Left lobe of liver (tissue), 2 donors: Measurements from ENCODE around the gene IDH2. TPM values are rescaled to one million over a fixed set of nuclear protein-coding genes. Genes with fewer than 3 reads are reported as not detected.
A peak's percentile ranks its signal among the peaks of the same experiment; 100 is the strongest.
"Not testable (repeated sequence)": the region's sequence is repeated elsewhere in the genome, so short reads cannot be mapped to it uniquely, and the experiment has no call there.

Experiments used
- ATAC-seq: fragments of 200-7000 bp; cut with Tn5 transposase; one replicate; pipeline ENCODE4 v1.9.1; 2020; ENCODE audit warnings: mild to moderate bottlenecking, moderate library complexity
- DNase-seq: peaks from one replicate; pipeline ENCODE4 v3.0.0-alpha.2; 2020; ENCODE audit warnings: low spot score
- total RNA-seq: library from RNA; stranded (reverse); gene quantifications from one replicate; pipeline ENCODE4 v1.2.1, GENCODE V29; 2021
- donor health status: DM: no; HTN: no; CAD: no; lungs with moderate emphysema.
- donor health status: DM: no; HTN: yes; CAD: no.

Gene IDH2
- total RNA-seq: 292 TPM

DNA sequence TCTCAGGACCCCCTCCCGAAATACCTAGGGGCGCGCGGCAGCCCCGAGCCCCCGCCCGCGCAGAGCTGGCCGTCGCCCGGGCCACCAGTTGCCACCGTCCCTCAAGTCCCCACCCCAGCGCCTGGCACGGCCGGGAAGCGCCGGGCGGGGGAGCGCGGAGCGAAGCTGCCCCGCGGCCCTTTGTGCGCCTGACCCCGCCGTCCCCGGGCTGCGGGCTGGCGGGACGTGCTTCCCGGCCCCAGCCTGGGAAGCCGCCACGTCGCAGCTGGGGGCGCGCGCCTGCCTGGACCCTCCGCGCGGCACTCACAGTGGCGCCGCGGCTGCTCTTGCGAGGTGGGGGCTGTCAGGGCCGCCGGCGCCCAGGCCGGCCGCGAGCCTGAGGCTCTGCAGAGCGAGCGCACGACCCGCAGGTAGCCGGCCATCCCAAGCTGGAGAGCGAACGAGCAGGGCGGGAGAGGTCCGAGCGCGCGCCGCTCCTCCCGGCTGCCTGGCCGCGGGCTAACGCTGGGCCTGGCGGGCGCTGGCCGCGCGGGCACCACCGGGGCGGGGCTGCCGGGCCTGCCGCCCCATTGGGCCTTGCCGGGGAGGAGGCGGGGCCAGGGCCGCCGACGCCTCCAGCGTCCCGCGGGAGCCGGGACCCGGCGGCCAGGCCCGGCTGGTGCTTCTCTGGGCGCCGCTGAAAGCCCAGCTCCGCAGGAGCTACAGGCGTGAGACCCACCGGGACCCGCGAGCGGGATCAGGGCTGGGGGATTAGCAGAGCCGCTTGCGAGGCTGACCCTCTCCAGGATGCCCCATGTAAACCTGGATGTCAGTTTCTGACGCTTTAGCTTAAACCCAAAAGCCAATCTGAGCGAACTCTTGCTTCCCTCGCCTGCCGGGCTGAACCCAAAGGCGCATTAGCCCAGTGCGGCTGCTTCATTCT is at the start of gene IDH2:
Gene IDH2, minus strand, starts transcription at position 500 of the 922 bp plus-strand sequence. Its CDS starts 78 bp downstream, at position 422.
- ATAC-seq (peak; percentile 81), DNase-seq (peak; percentile 89)

DNA sequence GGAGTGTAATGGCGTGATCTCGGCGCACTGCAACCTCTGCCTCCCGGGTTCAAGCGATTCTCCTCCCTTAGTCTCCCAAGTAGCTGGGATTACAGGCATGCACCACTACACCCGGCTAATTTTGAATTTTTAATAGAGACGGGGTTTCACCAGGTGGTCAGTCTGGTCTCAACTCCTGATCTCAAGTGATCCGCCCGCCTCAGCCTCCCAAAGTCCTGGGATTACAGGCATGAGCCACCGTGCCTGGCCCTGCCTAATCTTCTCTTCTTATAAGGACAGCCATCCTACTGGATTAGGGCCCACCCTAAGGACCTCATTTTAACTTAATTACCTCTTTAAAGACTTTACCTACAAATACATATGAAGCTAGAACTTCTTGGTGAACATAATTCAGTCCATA is 48.3 kb upstream of the IDH2 start:
- DNase-seq, ATAC-seq: not testable (repeated sequence)

- DNase-seq: no peak
- peak; percentile 5 for ATAC-seq
Observed at GRCh38 chr15:90149609-90150340, 47.5 kb upstream of the IDH2 start.

DNA sequence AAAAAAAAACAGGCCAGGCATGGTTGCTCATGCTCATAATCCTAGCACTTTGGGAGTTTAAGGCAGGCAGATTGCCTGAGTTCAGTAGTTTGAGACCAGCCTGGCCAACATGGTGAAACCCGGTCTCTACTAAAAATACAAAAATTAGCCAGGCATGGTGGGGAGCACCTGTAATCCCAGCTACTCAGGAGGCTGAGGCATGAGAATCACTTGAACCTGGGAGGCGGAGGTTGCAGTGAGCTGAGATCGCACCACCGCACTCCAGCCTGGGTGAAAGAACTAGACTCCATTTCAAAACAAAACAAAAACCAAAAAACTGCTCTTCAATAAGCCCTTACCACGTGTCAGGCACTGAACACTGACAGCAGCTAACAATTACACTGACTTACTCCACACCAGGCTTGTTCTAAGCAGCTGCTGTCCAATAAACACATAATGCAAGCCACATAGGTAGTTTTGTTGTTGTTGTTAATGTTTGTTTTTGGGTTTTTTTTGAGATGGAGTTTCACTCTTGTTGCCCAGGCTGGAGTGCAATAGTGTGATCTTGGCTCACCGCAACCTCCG is 44.0 kb upstream of the IDH2 start:
- not testable (repeated sequence) for DNase-seq, ATAC-seq

GRCh38 chr15:90145761-90146160 is 43.5 kb upstream of the IDH2 start:
- ATAC-seq (no peak), DNase-seq (no peak)

- DNase-seq: peak; percentile 54
- ATAC-seq: peak; percentile 14
Observed at GRCh38 chr15:90145259-90145658, 43.0 kb upstream of the IDH2 start.

GRCh38 chr15:90143166-90143655 is 40.9 kb upstream of the IDH2 start:
- DNase-seq: peak; percentile 74
- peak; percentile 86 for ATAC-seq

DNA sequence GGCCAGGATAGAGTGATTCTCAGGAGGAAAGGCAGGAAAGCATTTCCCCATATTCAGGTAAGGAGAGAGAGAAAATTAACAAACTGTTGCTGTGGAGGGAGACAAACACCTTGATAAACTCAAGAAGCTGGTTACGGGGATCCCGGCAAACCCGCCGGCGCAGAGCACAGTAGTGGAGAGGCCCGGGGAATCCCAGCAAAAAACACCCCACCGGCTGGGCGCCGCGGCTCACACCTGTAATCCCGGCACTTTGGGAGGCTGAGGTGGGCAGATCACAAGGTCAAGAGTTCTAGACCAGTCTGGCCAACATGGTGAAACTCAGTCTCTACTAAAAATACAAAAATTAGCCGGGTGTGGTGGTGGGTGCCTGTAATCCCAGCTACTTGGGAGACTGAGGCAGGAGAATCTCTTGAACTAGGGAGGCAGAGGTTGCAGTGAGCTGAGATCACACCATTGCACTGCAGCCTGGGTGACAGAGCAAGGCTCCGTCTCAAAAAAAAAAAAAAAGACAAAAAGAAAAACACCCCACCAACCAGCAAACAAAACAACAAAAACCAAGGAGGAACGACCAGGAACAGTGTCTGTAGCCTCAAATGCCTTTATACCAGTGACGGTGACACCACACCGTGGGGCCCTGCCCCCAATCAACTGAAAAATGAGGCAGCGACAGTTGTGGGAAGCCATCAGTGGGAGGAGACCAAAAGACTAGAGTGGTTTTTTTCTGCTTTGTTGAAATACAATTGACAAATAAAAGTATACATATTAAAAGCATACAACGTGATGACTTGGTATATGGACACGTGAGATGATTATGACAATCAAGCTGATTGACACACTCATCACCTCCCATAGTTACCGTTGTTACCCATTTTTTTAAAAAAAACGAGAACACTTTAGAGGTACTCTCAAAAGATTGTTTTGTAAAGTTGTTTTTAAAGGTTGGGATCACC is 40.2 kb upstream of the IDH2 start:
- no peak for DNase-seq
- no peak for ATAC-seq

GRCh38 chr15:90141646-90142045 is 39.4 kb upstream of the IDH2 start:
- no peak for DNase-seq
- ATAC-seq: no peak

DNA sequence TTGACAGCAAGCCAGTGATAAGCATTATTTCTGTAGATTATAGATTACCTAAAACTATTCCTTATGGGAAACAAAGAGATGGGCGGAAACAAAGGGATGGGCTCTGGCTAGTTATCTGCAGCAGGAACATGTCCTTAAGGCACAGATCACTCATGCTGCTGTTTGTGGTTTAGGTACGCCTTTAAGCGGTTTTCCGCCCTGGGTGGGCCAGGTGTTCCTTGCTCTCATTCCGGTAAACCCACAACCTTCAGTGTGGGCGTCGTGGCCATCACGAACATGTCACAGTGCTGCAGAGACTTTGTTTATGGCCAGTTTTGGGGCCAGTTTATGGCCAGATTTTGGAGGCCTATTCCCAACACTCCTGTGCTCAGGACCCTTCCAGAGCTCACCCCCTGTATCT is 37.3 kb upstream of the IDH2 start:
- ATAC-seq, DNase-seq: not testable (repeated sequence)

DNA sequence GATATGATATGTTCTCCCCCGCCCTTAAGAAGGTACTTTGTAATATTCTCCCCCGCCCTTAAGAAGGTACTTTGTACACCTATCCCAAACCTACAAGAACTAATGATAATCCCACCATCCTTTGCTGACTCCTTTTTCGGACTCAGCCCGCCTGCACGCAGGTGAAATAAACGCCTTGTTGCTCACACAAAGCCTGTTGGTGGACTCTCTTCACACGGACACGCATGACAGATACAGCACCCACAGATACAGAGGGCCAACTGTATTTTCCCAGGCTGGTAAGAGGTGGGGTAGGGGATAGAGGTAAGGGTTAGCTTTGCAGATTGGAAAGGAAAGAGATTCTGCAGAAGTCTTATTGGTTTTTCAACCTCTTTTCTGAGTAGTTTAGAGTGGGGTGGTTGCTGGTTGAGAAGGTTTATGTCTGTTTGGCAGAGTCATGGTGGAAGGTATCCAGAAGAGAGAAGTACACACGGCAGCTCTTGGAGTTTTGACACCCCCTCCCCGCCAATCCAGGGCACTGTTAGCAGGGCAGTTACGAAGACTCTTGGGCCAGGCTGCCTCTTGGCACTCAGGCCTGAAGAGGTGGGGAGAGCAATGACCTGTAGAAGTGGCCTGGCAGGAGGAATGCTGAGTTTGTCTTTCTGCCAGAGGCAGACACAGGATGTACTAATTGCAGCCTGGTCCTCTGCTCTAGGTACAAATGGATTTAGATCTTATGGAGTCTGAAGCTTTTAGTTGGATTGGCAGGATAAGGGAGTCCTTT is 36.0 kb upstream of the IDH2 start:
- ATAC-seq (peak; percentile 92), DNase-seq (peak; percentile 84)

DNA sequence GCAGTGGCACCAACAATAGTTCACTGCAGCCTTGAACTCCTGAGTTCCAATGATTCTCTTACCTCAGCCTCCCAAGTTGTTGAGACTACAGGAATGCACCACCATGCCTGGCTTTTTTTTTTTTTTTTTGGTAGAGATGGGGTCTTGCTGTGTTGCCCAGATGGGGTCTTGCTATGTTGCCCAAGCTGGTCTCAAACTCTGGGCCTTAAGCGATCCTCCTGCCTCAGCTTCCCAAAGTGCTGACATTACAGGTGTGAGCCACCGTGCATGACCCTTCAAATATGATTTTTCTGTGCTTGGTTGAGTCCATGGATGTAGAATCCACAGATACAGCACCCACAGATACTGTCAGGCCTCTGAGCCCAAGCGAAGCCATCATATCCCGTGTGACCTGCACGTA is 30.2 kb upstream of the IDH2 start:
- DNase-seq (no peak), ATAC-seq (no peak)

- no peak for ATAC-seq
Observed at GRCh38 chr15:90131848-90132247, 29.6 kb upstream of the IDH2 start.

DNA sequence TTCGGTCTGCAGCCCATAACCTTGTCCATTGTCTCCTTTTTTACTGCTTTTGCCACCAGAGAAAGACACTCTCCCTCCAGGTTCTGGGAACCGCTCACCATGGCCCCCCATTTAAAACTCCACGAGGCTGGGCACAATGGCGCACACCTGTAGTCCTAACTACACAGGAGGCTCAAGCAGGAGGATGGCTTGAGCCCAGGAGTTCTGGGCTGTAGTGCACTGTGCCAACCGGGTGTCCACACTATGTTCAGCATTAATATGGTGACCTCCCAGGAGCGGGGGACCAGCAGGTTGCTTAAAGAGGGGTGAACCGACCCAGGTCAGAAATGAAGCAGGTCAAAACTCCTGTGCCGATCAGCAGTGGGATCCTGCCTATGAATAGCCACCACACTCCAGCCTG is 28.0 kb upstream of the IDH2 start:
- ATAC-seq (no peak), DNase-seq (no peak)

More at GRCh38 chr15:90131848-90132247, 29.6 kb upstream of the IDH2 start:
- DNase-seq: no peak

GRCh38 chr15:90126596-90127435 is 24.5 kb upstream of the IDH2 start:
- peak; percentile 84 for ATAC-seq

GRCh38 chr15:90126022-90126421 is 23.8 kb upstream of the IDH2 start:
- ATAC-seq (peak; percentile 60), DNase-seq (peak; percentile 68)

More at GRCh38 chr15:90126596-90127435, 24.5 kb upstream of the IDH2 start:
- DNase-seq: peak; percentile 88

- ATAC-seq (peak; percentile 28), DNase-seq (no peak)
Observed at GRCh38 chr15:90124507-90124906, 22.2 kb upstream of the IDH2 start.

DNA sequence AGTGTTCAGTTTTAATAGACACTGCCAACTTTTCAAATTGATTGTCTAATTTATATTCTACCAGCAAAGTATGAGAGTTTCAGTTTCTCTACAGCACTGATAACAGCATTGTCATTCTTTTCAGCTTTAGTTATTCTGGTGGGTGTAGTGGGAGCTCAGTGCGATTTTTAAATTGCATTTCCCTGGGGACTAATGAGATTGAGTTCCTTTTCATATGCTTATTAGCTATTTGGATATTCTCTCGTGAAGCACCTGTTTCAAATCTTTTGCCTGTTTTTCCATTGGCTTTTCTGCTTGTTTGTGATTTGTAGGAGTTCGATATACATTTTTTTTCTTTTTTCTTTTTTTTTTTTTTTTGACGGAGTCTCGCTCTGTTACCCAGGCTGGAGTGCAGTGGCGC is 18.8 kb upstream of the IDH2 start:
- no peak for ATAC-seq

More for the DNA sequence above, 18.8 kb upstream of the IDH2 start:
- no peak for DNase-seq
